Adipocyte (in vitro differentiated cells): ENCODE results near the gene MSL3B.

Experiments used
- DNase-seq: peaks from one replicate; pipeline ENCODE4 v3.0.0-alpha.2; 2015; ENCODE audit warnings: low read depth
- H3K27me3 ChIP-seq: replicated peaks from 2 replicates; pipeline ENCODE4 v1.7.0; 2013; ENCODE audit warnings: mild to moderate bottlenecking, low read length, moderate library complexity; ENCODE audit not compliant: control insufficient read depth, insufficient read depth
- H3K36me3 ChIP-seq: 2 replicates; pipeline ENCODE4 v1.7.0; 2013; ENCODE audit warnings: low read length, mild to moderate bottlenecking, moderate library complexity; ENCODE audit not compliant: control insufficient read depth, insufficient read depth, severe bottlenecking
- H3K4me1 ChIP-seq: 2 replicates; pipeline ENCODE4 v1.7.0; 2013; ENCODE audit warnings: mild to moderate bottlenecking, low read length, moderate library complexity; ENCODE audit not compliant: control insufficient read depth, insufficient read depth
- H3K4me3 ChIP-seq: 2 replicates; pipeline ENCODE4 v1.7.0; 2013; ENCODE audit warnings: mild to moderate bottlenecking, low read length, moderate library complexity
- H3K9ac ChIP-seq: 2 replicates; pipeline ENCODE4 v1.7.0; 2013; ENCODE audit warnings: mild to moderate bottlenecking, low read length, moderate library complexity
- H3K9me3 ChIP-seq: 2 replicates; pipeline ENCODE4 v1.7.0; 2013; ENCODE audit warnings: mild to moderate bottlenecking, low read length, moderate library complexity; ENCODE audit not compliant: control insufficient read depth

The MSL3B gene

GRCh38 chr2:233832414-233832813 is 35.8 kb downstream of the MSL3B start:
- Histone ChIP-seq H3K4me1 (peaks cover 17% of the 10 kb centered on the region), H3K4me3 (no peak overlapping the region), H3K27me3 (peaks cover 10% of the 10 kb centered on the region), H3K9me3 (no peaks in the 10 kb centered on the region), H3K9ac (no peak overlapping the region), H3K36me3 (no peaks in the 10 kb centered on the region)
- DNase-seq: no peak

DNA sequence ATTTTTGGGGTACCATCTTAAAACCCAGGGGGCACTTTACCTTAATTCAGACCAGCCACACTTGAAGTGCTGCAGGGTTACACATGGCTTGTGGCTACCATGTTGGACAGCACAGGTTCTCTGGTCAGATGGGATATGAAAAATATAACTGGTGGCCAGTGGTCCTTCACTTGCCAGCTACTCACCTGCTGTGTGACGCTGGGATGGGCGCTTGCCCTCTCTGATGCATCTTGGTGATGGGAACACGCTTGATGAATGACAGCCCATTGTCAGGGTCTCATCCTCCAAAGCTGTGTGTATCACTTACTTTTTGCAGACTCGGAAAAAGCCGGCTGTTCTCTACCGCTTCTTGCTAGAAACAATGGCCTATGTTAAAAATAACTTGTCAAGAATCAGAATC is 36.3 kb downstream of the MSL3B start:
- H3K4me3 ChIP-seq: no peak overlapping the region
- H3K27me3 ChIP-seq: peaks cover 10% of the 10 kb centered on the region
- peaks cover 17% of the 10 kb centered on the region for H3K4me1 ChIP-seq
- no peaks in the 10 kb centered on the region for H3K36me3 ChIP-seq
- DNase-seq: no peak
- no peaks in the 10 kb centered on the region for H3K9me3 ChIP-seq
- H3K9ac ChIP-seq: no peak overlapping the region

DNA sequence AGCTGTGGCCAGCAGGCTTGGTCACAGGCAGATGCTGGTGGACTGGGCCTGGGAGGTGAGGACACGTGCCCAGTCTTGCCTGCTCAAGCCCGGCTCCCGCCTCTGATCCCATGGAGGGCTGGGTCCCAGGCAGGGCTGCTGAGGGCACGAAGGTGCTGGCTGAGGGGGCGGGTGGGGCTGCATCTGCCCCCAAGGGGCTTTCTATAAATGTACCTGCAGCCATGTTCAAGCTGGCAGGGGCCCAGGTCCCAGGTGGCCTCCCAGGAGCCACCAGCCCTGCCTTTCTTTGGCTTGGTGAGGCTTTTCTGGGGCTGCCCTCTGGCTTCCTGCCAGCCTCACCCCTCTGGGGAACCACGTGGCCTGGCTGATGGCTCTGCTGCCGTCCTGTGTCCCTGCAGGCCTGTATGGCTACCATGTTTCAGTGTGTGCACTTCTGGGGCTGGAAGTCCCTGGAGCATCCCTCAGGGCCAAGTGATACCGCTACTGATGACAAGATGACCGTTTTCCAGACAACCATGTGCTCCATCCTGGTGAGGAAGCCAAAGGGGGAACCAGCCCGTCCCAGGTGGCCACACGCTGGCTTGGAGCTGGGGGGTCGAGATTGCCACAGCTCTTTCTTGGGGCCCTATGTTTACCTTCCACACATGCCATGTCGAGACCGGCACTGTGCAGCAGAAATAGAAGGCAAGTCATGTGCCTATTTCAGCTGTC is 37.0 kb downstream of the MSL3B start:
- Histone ChIP-seq H3K4me3 (no peak overlapping the region), H3K4me1 (peaks cover 17% of the 10 kb centered on the region), H3K9ac (no peak overlapping the region), H3K36me3 (no peaks in the 10 kb centered on the region), H3K27me3 (peaks cover 10% of the 10 kb centered on the region), H3K9me3 (peaks cover 7% of the 10 kb centered on the region)
- DNase-seq: no peak

DNA sequence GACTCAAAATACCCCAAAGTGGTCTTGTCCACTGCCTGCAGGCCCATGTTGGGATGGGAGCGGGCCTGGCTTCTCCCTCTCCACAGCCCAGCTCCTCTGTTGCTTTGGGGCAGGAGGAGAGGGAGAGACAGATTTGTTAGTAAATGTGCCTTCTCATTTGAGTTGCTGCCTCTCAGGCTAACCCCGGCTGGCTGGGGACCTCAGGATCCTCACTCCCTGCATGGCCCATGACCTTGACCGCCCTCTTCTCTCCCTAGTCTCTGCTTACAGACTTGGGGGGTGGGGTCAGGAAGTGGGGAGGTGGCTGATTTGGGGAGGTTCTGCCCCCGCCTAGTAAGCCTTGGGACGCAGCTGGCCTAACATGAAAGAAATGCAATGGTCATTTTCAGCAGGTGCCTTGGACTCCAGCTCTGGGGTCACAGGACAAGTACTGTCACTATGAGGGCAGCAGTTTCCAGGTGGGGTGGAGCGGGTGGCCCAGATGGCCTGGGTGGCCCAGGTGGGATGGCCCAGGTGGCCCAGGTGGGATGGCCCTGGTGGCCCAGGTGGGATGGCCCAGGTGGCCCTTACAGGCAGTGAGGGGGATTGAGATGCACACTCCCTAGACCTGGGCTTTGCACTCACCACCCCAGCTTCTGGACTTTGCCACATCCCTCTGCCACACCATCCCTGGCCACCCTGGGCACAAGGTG is 37.9 kb downstream of the MSL3B start:
- no peak overlapping the region for H3K4me3 ChIP-seq
- H3K9me3 ChIP-seq: peaks cover 8% of the 10 kb centered on the region
- H3K4me1 ChIP-seq: peaks cover 17% of the 10 kb centered on the region
- no peak overlapping the region for H3K9ac ChIP-seq
- no peak for DNase-seq
- H3K36me3 ChIP-seq: no peaks in the 10 kb centered on the region
- H3K27me3 ChIP-seq: peaks cover 10% of the 10 kb centered on the region

GRCh38 chr2:233829193-233830110 is 38.7 kb downstream of the MSL3B start:
- H3K9me3 ChIP-seq: peaks cover 8% of the 10 kb centered on the region
- peaks cover 17% of the 10 kb centered on the region for H3K4me1 ChIP-seq
- H3K36me3 ChIP-seq: no peaks in the 10 kb centered on the region
- no peak for DNase-seq
- H3K27me3 ChIP-seq: peaks cover 10% of the 10 kb centered on the region
- no peak overlapping the region for H3K9ac ChIP-seq
- H3K4me3 ChIP-seq: no peak overlapping the region

GRCh38 chr2:233828546-233829192 is 39.5 kb downstream of the MSL3B start:
- H3K9ac ChIP-seq: no peak overlapping the region
- peaks cover 10% of the 10 kb centered on the region for H3K27me3 ChIP-seq
- H3K4me1 ChIP-seq: peaks cover 12% of the 10 kb centered on the region
- DNase-seq: no peak
- no peak overlapping the region for H3K4me3 ChIP-seq
- no peaks in the 10 kb centered on the region for H3K36me3 ChIP-seq
- peaks cover 8% of the 10 kb centered on the region for H3K9me3 ChIP-seq

DNA sequence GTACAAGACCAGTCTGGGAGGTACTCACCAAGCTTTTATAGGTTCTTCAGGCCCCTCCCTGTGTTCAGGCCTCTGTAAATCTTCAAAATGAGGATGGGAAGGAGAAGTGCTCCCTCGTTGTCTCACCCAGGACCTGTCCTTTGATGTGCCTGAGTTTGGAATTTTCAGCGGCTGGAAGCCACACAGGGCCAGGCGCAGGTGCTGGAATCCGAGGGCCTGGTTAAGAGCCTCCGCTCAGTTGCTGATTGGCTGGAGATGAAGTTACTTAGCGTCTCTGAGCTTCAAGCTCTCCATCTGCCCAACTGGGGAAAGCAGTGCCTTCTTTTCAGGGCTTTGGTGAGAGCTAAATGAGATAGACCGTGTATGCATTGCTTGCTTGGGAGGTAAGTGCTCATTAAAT is 43.8 kb downstream of the MSL3B start:
- Histone ChIP-seq H3K4me1 (peaks cover 4% of the 10 kb centered on the region), H3K36me3 (no peaks in the 10 kb centered on the region), H3K9me3 (peaks cover 8% of the 10 kb centered on the region), H3K27me3 (peaks cover 10% of the 10 kb centered on the region), H3K9ac (no peak overlapping the region), H3K4me3 (no peak overlapping the region)
- DNase-seq: no peak

DNA sequence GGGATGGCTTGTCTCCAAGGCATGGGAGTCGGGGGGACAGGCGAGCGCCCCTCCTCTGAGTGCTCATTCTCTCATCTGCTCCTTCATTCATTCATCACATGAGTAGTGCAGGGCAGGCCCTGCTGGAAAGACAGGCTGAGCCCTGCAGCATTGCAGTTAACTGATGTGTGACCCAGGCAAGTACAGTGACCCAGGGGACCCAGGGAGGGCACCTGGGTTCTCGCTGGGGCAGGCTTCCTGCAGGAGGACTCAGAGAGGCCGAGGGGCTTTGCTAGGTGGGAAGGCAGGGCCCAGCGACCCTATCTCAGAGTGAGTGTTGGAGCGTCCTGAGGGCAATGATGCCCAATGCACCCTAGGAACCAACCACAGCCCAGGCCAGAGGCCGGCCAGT is 44.5 kb downstream of the MSL3B start:
- Histone ChIP-seq H3K4me1 (peaks cover 4% of the 10 kb centered on the region), H3K36me3 (no peaks in the 10 kb centered on the region), H3K9me3 (peaks cover 8% of the 10 kb centered on the region), H3K4me3 (no peak overlapping the region), H3K9ac (no peak overlapping the region), H3K27me3 (peaks cover 4% of the 10 kb centered on the region)
- no peak for DNase-seq

GRCh38 chr2:233822781-233823730 is 45.1 kb downstream of the MSL3B start:
- Histone ChIP-seq H3K4me1 (peaks cover 7% of the 10 kb centered on the region), H3K36me3 (no peaks in the 10 kb centered on the region), H3K9me3 (peaks cover 8% of the 10 kb centered on the region), H3K4me3 (no peak overlapping the region), H3K9ac (no peak overlapping the region), H3K27me3 (peaks cover 4% of the 10 kb centered on the region)
- DNase-seq: no peak

DNA sequence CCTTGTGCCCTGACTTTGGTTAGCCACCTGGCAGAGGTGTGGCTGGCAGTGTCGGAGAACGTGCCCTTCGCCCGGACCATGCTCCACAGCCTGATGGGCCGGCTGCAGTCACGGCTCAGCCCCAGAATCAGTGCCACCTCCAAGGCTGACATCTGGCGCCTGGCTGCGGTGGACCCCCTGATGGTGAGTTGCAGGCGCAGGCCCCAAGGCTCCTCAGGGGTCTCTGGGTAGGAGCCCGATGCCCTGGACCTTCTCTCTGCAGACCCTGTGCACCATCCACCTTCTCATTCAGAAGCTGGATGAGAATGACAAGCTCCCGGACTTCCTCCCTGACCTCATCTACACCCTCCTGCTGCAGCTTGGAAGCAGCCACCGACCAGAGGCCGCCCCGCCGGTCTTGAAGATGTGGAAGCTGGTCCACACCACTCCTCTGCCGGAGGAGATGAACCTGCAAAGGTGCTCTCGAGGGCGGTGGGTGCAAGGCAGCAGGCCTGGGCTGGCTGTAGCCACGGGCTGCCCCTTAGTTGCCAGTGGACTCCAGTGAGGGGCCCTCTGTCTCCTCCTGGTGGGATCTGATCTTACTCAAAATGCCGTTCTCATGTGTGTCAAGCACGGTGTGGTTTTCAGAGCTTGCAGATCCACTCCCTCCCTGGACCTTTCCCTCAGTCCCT is 46.0 kb downstream of the MSL3B start:
- H3K36me3 ChIP-seq: no peaks in the 10 kb centered on the region
- no peak overlapping the region for H3K9ac ChIP-seq
- H3K27me3 ChIP-seq: peaks cover 4% of the 10 kb centered on the region
- H3K9me3 ChIP-seq: peaks cover 8% of the 10 kb centered on the region
- H3K4me1 ChIP-seq: peaks cover 15% of the 10 kb centered on the region
- no peak overlapping the region for H3K4me3 ChIP-seq
- DNase-seq: no peak
